G401.6 (cell line): ENCODE results near the gene GTF2H4.
"Not testable (repeated sequence)": the region's sequence is repeated elsewhere in the genome, so short reads cannot be mapped to it uniquely, and the experiment has no call there.

Experiments
- FAIRE-seq: peaks from 2 replicates; lab custom pipeline; 2012; peaks lifted over from hg19 to GRCh38; lab: Jason Lieb, UNC

The GTF2H4 gene

DNA sequence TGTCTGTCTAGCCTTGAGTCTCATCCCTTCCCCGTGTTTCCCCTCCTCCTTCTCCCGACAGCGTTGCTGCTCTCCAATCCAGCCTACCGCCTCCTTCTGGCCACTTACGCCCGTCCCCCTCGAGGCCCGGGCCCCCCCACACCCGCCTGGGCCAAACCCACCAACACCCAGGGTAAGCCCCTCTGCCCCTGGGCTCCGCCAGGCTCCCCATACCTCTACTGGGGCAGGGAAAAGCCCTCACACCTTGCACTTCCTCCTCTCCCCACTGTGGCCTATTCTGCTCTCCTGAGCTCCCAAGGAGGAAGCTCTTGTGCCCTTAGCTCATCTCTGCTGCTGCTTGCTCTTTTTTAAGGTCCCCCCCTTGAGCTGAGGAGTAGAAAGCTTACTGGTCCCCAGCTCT, 12.7 kb upstream of the GTF2H4 start:
- FAIRE-seq = no peak

DNA sequence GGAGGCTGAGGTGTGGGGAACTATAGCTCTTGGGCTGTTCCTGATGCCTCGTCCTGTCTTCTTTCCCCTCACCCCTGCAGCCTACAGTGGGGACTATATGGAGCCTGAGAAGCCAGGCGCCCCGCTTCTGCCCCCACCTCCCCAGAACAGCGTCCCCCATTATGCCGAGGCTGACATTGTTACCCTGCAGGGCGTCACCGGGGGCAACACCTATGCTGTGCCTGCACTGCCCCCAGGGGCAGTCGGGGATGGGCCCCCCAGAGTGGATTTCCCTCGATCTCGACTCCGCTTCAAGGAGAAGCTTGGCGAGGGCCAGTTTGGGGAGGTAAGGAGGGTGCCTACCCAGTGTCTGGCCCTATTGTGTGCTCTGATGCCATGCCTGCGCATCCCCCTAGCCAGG, 11.5 kb upstream of the GTF2H4 start:
- FAIRE-seq = no peak

DNA sequence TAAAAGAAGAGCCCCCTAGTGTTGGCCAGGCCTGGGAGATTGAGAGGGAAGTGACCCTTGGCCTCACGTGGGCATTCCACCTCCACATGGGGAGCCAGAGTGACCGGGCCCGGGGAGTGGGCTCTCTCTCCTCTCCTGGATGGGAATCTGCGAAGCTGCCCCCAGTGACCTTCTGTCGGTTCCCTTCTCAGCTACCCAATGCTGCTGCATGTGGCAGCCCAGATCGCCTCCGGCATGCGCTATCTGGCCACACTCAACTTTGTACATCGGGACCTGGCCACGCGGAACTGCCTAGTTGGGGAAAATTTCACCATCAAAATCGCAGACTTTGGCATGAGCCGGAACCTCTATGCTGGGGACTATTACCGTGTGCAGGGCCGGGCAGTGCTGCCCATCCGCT, 10.1 kb upstream of the GTF2H4 start:
- no peak for FAIRE-seq

DNA sequence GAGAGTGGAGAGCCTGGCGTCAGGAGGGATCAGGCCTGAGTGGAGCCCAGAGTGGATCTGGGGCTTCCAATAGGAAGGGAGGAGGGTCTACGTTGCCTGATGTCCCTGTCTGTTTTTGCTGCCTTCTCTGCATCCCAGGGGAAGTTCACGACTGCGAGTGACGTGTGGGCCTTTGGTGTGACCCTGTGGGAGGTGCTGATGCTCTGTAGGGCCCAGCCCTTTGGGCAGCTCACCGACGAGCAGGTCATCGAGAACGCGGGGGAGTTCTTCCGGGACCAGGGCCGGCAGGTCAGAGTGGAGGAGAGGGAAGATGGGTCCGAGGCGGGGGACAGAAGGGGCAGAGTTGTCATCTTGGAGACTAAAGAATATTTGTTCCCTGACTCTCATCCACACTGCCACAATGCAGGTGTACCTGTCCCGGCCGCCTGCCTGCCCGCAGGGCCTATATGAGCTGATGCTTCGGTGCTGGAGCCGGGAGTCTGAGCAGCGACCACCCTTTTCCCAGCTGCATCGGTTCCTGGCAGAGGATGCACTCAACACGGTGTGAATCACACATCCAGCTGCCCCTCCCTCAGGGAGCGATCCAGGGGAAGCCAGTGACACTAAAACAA, 9.2 kb upstream of the GTF2H4 start:
- FAIRE-seq = no peak

DNA sequence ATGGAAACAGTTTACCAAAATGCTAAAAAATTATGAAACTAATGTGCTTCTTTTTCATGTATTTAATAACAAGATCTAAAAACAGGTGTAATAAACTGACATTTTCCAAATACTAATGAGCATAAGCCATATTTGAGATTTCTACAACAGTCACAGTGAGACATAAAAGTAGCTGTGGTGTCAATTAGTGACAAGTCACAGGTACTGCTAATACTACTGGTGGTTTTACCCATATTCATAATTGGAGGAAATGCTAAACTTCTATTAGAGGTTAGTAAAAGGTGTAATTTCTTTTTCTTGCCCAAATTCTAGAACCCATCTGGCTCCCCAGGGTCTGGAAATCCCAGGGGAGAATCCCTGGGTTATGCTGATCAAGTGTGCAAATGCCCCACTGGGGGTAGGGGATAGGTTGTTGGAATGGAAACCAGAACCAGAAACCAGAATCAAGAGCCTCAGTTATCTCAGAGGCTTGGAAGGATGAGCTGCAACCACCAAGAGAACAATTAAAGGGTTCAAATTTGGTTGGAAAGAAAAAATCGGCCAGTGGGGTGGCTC, 7.1 kb upstream of the GTF2H4 start:
- no peak for FAIRE-seq

DNA sequence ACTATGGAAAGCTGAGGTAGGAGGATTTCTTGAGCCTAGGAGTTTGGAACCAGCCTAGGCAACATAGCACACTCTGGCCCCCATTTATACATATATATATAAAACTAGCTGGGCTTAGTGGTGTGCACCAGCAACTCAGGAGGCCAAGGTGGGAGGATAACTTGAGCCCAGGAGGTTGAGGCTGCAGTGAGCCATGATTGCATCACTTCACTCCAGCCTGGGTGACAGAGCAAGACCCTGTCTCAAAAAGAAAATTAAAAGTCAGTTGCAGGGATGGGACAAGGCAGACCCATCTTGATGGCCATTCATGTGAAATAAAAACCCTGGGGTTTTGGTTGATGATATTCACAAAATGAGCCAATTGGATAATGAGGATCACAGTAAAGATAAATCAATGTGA, 6.6 kb upstream of the GTF2H4 start:
- no peak for FAIRE-seq

DNA sequence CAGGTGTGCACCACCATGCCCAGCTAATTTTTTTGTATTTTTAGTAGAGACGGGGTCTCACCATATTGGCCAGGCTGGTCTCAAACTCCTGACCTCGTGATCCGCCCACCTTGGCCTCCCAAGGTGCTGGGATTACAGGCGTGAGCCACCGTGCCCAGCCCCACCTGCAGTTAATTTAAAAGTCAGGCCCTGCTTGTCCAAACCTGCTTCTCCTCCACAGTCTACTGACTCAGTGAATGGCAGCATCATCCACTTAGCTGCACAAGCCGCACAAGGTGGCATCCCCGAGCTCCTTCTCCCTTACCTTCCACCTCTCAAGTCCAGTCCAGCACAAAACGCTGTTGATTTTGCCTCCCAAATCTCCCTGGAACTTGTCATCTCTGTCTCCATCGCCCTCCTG, 5.8 kb upstream of the GTF2H4 start:
- not testable (repeated sequence) for FAIRE-seq

DNA sequence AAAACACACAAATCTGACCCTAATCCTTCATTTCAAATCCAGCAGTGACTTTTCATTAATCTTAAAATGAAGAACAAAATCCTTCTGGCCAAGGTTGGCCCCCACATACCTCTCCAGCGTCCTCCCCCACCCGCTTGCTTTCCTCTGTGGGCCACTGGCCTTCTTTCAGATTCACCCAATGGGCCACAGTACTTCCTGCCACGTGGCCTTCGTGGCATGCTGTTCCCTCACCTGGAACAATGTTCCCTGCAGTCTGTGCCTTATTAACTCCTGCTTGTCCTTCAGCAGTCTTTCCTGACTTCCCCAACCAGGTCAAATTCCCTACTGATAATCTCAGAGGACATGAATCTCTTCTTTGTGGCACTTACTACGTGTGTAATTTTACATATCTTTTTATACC, 5.3 kb upstream of the GTF2H4 start:
- no peak for FAIRE-seq

DNA sequence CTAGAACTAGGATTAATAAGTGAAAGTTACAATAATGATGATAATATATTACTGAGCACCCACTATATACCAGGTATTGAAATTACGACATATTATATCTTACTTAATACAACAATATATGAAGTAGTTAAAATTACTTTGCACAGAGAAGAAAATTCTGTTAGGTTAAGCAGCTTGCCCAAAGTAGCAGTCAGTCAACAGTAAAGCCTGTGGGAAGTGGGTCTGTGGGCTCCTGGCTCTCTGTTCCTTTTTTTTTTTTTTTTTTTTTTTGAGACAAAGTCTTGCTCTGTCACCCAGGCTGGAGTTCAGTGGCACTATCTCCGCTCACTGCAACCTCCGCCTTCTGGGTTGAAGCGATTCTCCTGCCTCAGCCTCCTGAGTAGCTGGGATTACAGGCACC, 4.8 kb upstream of the GTF2H4 start:
- no peak for FAIRE-seq

DNA sequence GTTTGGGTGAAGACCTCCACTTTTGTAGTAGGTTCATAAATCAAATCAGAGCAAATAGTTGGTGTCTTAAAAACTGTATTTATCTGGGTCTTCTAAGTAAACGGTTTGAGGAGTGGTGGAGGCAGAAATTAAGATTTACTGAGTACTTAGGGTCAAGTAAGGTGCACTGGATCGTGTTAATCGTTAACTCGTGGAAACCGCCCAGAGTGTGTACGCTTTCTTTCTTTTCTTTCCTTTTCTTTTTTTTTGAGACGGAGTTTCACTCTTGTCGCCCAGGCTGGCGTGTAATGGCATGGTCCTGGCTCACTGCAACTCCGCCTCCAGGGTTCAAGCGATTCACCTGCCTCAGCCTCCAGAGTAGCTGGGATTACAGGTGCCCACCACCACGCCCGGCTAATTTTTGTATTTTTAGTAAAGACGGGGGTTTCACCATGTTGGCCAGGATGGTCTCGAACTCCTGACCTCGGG, 683 bp upstream of the GTF2H4 start:
- not testable (repeated sequence) for FAIRE-seq

DNA sequence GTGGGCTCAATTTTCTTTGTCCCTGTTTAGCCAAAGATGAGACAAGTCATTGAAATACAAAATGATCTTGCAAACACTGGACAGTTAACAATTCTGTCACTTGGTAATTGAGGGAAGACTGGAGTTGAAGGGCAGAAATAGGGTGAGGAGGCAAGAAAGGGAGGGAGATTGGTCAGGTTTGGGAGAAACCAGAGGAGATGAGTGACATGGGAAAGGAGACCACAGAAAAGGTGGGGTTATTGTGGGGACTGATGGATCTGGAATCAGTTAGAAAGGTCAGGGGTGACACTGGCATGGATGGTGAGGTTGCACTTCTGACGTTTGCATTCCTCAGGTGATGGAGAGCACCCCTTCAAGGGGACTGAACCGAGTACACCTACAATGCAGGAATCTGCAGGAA, 693 bp downstream of the GTF2H4 start:
- FAIRE-seq = no peak

DNA sequence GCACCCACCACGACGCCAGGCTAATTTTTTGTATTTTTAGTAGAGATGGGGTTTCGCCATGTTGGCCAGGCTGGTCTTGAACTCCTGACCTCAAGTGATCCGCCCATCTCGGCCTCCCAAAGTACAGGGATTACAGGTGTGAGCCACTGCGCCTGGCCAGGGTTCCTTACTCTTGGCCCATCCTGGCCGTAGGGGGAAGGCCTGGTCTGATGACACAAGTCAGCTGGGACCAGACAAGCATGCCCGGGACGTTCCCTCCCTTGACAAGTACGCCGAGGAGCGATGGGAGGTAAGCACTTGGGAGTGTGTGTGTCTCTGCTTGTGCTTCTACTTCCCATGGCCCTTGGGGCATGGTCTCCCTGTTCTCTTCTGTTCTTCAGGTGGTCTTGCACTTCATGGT, 2.5 kb downstream of the GTF2H4 start:
- not testable (repeated sequence) for FAIRE-seq

DNA sequence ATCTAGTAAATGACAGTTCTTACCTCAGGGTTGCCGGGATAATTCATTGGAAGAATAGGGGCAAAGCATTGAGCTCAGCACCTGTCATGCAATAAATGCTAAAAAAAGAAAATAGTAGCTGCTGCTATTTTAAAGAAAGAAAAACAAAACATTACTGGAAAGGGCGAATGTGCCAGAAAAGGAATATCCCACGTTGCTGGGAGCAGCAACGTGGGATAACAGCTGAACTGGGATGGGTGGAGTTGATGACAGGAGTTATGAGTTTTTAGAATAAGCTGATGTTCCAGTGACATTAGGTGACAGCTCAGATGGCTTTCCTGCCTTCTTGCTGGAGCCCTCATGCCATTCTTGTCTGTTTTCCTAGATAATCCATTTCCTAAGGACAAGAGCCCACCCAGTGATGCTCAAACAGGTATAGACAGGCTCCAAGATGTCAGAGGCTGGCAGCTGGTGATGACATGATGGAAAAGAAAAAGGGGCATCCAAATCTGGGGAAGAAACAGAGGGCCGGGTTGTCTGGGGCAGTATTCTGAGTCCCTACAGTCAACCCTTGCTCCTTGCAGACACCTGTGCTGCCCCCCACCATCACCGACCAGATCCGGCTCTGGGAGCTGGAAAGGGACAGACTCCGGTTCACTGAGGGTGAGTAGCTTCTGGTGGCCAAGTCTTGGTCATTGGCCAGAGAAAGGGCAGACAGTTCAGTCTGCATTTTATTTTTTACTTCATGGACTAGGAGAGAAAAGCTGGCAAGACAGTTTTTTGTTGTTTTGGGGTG, 4.9 kb downstream of the GTF2H4 start:
- no peak for FAIRE-seq

DNA sequence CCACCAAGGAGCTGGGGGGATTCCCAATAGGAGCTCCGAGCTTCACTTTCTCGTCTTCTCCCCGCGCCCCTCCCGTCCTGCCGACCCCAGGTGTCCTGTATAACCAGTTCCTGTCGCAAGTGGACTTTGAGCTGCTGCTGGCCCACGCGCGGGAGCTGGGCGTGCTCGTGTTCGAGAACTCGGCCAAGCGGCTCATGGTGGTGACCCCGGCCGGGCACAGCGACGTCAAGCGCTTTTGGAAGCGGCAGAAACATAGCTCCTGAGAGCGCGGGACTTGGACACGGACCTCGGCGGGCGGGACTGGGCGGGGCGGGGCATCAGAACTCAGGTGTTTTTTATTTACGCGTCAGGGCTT, 5.7 kb downstream of the GTF2H4 start:
- no peak for FAIRE-seq

DNA sequence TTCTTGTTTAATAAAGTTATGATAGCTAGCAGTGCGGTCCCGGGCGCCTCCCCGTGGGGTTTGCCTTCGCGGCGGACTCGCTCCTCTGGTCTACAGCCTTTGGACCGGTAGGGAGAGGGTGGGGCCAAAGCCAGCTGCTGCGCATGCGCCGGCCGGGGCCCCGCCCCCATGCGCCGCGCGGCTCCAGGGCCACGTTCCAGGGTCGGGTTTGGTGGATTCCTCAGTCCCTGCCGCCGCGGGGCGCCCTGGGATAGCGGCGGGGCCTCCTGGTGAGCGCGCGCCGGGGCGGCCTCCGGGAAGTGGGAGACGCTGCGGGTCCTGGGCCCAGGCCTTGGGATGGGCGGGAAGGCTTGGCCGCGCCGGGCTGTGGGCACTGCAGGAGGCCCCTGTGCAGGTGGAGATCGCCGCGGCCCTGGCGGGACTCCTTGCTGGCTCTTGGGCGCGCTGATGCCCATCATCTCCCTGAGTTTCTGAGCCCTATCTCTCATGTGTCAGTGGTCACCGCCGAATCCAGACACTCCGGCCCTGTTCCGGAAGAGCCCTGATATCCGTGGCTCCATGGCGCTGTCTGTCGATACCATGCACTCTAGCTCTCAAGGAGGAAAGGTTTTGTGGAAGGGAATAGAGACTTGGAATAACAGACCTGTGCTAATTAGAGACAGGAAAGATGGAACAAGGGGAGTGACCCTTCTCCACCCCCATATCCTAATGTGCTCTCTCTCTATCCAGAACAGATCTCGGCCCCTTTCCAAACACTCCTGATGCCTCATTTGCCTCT, 6.3 kb downstream of the GTF2H4 start, which contains the start of gene VARS2:
TSS of gene VARS2 (plus strand) at position 163 of the 778 bp plus-strand sequence. CDS start at position 762, 599 bp downstream.
- FAIRE-seq = no peak

DNA sequence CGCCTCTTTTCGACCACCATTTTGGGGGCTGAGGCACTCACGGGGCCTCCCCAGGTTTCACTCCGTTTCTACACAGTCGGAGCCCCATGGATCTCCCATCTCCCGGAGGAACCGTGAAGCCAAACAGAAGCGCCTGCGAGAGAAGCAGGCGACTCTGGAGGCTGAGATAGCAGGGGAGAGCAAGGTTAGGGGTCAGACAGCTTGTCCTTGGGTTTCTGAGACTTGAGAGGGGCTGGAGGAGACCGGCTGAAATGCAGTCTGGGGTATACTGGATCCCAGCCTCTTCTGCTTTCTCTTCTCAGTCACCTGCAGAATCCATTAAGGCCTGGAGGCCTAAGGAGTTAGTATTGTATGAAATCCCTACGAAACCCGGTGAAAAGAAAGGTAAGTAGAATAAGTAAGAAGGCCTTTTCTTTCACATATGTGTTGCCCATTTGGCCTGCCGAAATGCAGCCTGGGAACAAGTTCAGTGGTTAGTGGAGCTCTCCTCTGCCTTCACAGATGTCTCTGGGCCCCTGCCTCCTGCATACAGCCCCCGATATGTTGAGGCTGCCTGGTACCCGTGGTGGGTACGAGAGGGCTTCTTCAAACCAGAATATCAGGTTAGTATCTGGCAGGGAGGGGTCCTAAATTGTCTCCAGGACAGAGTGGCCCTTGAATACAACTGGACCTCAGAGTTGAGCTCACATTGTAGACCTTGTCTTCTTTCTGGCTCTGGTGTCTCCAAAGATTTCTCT, 7.0 kb downstream of the GTF2H4 start:
- FAIRE-seq = no peak

DNA sequence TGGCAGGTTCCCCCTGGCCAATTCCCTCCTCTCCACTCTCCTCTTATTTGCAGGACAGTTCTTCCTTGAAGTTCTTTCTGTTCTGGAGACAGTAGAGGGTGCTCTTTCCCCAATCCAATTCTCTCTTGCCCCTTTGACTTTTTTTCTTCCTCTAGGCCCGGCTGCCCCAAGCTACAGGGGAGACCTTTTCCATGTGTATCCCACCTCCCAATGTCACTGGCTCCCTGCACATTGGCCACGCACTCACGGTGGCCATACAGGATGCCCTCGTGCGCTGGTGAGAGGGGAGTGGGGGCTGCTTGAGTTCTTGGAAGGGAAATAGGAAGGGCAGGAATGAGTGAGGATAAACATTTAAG, 7.6 kb downstream of the GTF2H4 start:
- peak; percentile 76 for FAIRE-seq

DNA sequence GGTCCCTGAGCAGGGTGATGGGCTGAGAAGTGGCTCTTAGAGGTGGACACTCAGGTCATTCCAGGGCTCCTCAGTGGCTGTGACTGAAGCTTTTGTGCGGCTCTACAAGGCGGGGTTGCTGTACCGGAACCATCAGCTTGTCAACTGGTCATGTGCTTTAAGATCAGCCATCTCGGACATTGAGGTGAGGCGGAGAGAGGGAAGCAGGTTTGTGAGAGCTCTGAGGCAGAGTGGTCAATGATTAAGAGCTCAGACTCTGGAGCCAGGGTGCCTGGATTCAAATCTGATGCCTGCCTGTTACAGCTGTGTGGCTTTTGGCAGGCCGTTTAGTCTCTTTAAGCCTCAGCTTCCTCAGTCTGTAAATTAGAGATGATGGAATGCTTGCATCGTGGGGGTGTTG, 9.0 kb downstream of the GTF2H4 start:
- FAIRE-seq = no peak

DNA sequence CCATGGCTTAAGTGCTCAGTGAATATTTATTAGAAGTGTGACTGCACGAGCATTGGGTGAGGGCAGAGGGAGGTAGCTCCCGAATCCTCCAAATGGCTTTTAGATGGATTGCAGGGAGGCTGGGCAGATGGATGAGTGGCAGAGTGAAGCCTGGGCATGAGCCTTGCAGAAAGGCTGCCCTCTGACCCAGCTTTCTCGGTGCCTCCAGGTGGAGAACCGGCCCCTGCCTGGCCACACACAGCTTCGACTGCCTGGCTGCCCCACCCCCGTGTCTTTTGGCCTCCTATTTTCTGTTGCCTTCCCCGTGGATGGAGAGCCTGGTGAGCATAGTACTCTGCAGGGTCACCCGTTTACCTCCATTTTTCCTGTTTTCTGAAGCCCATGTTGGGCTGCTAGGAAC, 9.5 kb downstream of the GTF2H4 start:
- FAIRE-seq = no peak

DNA sequence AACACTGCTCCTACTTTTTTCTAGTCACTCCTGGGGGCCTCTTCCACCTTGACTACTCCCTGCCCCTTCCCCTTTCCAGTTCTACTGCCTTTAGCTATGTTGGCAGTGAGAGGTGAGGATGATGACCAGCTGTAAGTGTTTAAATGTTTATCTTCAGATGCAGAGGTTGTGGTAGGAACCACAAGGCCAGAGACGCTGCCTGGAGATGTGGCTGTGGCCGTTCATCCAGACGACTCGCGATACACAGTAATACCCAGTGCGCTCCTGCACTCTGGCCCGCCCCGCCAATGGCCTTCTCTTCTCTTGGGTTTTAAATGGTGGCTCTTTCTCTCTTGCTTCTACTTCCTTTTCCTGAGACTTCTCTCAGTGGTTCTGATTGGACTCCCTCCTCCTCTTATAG, 10.7 kb downstream of the GTF2H4 start:
- FAIRE-seq = no peak

DNA sequence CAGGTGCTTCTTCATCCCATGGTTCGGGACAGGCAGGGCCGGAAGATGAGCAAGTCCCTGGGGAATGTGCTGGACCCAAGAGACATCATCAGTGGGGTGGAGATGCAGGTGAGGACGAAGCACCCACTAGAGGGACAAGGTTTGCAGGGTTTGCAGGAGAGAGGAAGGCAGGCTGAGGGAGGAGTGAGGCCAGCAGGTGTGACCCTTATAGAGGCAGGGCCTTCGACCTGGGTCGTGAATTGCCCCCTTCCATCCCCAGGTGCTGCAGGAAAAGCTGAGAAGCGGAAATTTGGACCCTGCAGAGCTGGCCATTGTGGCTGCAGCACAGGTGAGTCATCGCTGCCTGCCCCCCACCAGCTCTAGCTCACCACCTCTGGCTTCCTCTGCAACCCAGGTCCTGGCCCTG, 14.4 kb downstream of the GTF2H4 start:
- no peak for FAIRE-seq

DNA sequence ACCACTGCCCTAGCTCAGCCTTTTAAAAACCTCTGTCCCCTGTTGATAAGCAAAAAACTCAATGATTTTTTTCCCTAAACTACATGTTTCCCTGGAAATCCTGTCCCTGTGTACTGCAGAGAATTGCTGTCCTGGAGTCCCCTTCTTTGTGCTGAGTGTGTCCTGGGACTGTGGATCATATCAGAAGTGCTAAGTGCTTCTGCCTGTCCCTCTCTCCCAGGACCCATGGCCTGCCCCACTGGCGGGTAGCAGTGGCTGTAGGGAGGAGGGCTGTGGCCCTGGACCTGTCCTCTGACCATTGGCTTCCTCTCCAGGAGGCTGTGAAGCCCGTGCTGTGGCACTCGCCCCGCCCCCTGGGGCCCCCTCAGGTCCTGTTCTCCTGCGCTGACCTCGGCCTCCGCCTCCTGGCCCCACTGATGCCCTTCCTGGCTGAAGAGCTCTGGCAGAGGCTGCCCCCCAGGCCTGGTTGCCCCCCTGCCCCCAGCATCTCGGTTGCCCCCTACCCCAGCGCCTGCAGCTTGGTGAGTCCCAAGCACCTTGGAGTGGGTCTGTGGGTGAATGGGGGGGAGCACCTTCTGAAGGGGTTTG, 16.1 kb downstream of the GTF2H4 start:
- FAIRE-seq = not testable (repeated sequence)
